Gastrocnemius medialis (tissue), 4 donors: ENCODE measurements around the gene TAAR8.

Experiments
- CTCF ChIP-seq, 5 experiments: fragments of 450-650 bp in 3 of 5; fragments of 200-600 bp in 2 of 5; sonication (generic) in 2 of 5; IDR thresholded peaks in 4 of 5; conservative IDR thresholded peaks in 1 of 5; 1 replicate in 4 of 5; 2 replicates in 1 of 5; pipeline ENCODE4 v1.5.1; 2016 to 2019; ENCODE audit warnings: antibody characterized with exemption in 5 of 5, mild to moderate bottlenecking in 3 of 5, moderate library complexity in 3 of 5
- POLR2A ChIP-seq, 2 donors: fragments of 450-650 bp; IDR thresholded peaks; one replicate each; pipeline ENCODE4 v1.6.1; 2017; ENCODE audit warnings: antibody characterized with exemption in 2 of 2, mild to moderate bottlenecking in 2 of 2, moderate library complexity in 2 of 2

GRCh38 chr6:132524646-132525045, 27.8 kb upstream of the TAAR8 start:
- TF ChIP-seq CTCF (IDR thresholded peaks at IDR 0.05 in 4 of 5, conservative IDR thresholded peaks at IDR 0.05 in 1 of 5), result no peak
- TF ChIP-seq POLR2A (IDR thresholded peaks at IDR 0.05), result no peak
